K562 (cell line): ENCODE data around the gene TMEM100. TPM values are rescaled to one million over a fixed set of nuclear protein-coding genes. Genes with fewer than 3 reads are reported as not detected.
A peak's percentile ranks its signal among the peaks of the same experiment; 100 is the strongest.

Experiments
- BHLHE40 ChIP-seq: IDR thresholded peaks from 2 replicates; pipeline ENCODE4 v1.6.1; 2011; ENCODE audit warnings: low read length, improper control_type of control experiment
- C11orf30 ChIP-seq: fragments of 450-650 bp; IDR thresholded peaks from 2 replicates; pipeline ENCODE4 v1.6.1; 2016; ENCODE audit warnings: low read depth, mild to moderate bottlenecking
- ESRRA ChIP-seq: fragments of 450-650 bp; IDR thresholded peaks from 2 replicates; pipeline ENCODE4 v1.6.1; 2014; ENCODE audit warnings: low read depth, mild to moderate bottlenecking, moderate library complexity, borderline replicate concordance
- ETV1 ChIP-seq: fragments of 450-650 bp; conservative IDR thresholded peaks from 2 replicates; pipeline ENCODE4 v1.6.1; 2016; ENCODE audit warnings: missing genetic modification characterization, control low read depth, low read depth, missing compliant biosample characterization
- GABPA ChIP-seq: fragments of 200-800 bp; sonication (Bioruptor generic); conservative IDR thresholded peaks from 2 replicates; pipeline ENCODE4 v1.6.1; 2016; ENCODE audit warnings: low read depth, missing genetic modification characterization, missing compliant biosample characterization
- HMGN3 ChIP-seq: IDR thresholded peaks from 2 replicates; pipeline ENCODE4 v1.6.1; 2011; ENCODE audit warnings: borderline replicate concordance, low read depth, mild to moderate bottlenecking, mixed read lengths, low read length; ENCODE audit not compliant: insufficient read length; ENCODE audit errors: extremely low read depth
- NCOA6 ChIP-seq: fragments of 450-650 bp; IDR thresholded peaks from 2 replicates; pipeline ENCODE4 v1.6.1; 2017; ENCODE audit warnings: mild to moderate bottlenecking
- NRF1 ChIP-seq, 2 experiments: fragments of 450-650 bp; IDR thresholded peaks in 1 of 2; conservative IDR thresholded peaks in 1 of 2; 2 replicates each; pipeline ENCODE4 v1.6.1; 2014; ENCODE audit warnings: mild to moderate bottlenecking in 2 of 2
- PML ChIP-seq: IDR thresholded peaks from 2 replicates; pipeline ENCODE4 v1.6.1; 2012; ENCODE audit warnings: low read length, inconsistent platforms
- POLR2G ChIP-seq: fragments of 200-400 bp; formaldehyde crosslinking; IDR thresholded peaks from 2 replicates; pipeline ENCODE4 v1.6.1; 2017; ENCODE audit warnings: low read depth, mild to moderate bottlenecking, antibody characterized with exemption, low read length, moderate library complexity
- PREB ChIP-seq: sonication (generic); formaldehyde crosslinking; IDR thresholded peaks from 2 replicates; pipeline ENCODE4 v1.8.1; 2023; ENCODE audit warnings: mild to moderate bottlenecking, missing genetic modification reagents
- RERE ChIP-seq: sonication (generic); formaldehyde crosslinking; IDR thresholded peaks from 2 replicates; pipeline ENCODE4 v1.8.0; 2023; ENCODE audit warnings: missing genetic modification reagents, mild to moderate bottlenecking, borderline replicate concordance
- TAF7 ChIP-seq: fragments of 450-650 bp; IDR thresholded peaks from 2 replicates; pipeline ENCODE4 v1.6.1; 2016; ENCODE audit warnings: missing genetic modification characterization, missing compliant biosample characterization
- YY1 ChIP-seq, 3 experiments: IDR thresholded peaks; 2 replicates each; pipeline ENCODE4 v1.6.1; 2011; ENCODE audit warnings: low read length in 2 of 3, mild to moderate bottlenecking in 2 of 3, moderate library complexity in 2 of 3, borderline replicate concordance in 1 of 3, control low read depth in 1 of 3, low read depth in 1 of 3; ENCODE audit not compliant: insufficient read depth in 3 of 3, insufficient replicate concordance in 2 of 3, control insufficient read depth in 1 of 3, insufficient read length in 1 of 3; ENCODE audit errors: extremely low read depth in 1 of 3
- polyA plus RNA-seq, 8 experiments: library from polyadenylated mRNA; depleted of rRNA in 4 of 8; stranded (reverse) in 5 of 8; unstranded in 3 of 8; fragments of >200 nt; fragmentation: Nextera tagmentation in 2 of 8; fragmentation: Illumina TruSeq in 1 of 8; extraction: Ambion mirVana in 2 of 8; extraction: Trizol in 1 of 8; gene quantifications; 2 replicates each; pipeline versions ENCODE4 v1.2.1 to v1.2.3, GENCODE V29; 2011 to 2014; ENCODE audit warnings: inconsistent platforms in 1 of 8, missing spikeins in 1 of 8
- total RNA-seq, 7 experiments: library from RNA; depleted of rRNA in 6 of 7; stranded (reverse); fragments of >200 nt in 6 of 7; fragmentation: Illumina TruSeq in 2 of 7; extraction: Trizol in 2 of 7; gene quantifications; 2 replicates each; pipeline versions ENCODE4 v1.2.1 to v1.2.3, GENCODE V29; 2011 to 2021; ENCODE audit warnings: low replicate concordance in 1 of 7

TMEM100 gene
- total and polyA plus RNA-seq, 9 of the 15 experiments (the other 6 are each of a cell fraction or from before 2014, with no cell fraction given), result 0.12 to 0.50 (median 0.19) TPM

GRCh38 chr17:55750750-55751657 lies 28.3 kb upstream of the TMEM100 start, which contains the start of gene PCTP (continued):
- TF ChIP-seq ESRRA (peak; percentile 87; the same call in 1 of the 2 replicates), NRF1 (conservative IDR thresholded peaks at IDR 0.05 in 1 of 2, IDR thresholded peaks at IDR 0.05 in 1 of 2) (peak; percentile 79 to 83), PREB (CRISPR knock-in tag) (no peak), ETV1 (tag) (peak; percentile 88), BHLHE40 (peak; percentile 73), C11orf30 (peak; percentile 76), TAF7 (tag) (peak; percentile 48; the same call in 1 of the 2 replicates), PML (peak; percentile 66), HMGN3 (peak; percentile 89), GABPA (tag) (peak; percentile 94), NCOA6 (no peak), RERE (CRISPR knock-in tag) (no peak), YY1 (IDR thresholded peaks at IDR 0.05; ENCODE audit: borderline replicate concordance in 1 of 3, control insufficient read depth in 1 of 3, extremely low read depth in 1 of 3, insufficient read depth in 3 of 3, insufficient read length in 1 of 3, insufficient replicate concordance in 2 of 3, low read depth in 1 of 3, low read length in 2 of 3) (peak in 2 of 3 experiments; percentile 47 to 76), POLR2G (peak; percentile 99)
